Left ventricle myocardium superior (tissue), 1 donor: Measurements from ENCODE around the gene BCL7A. TPM values are rescaled to one million over a fixed set of nuclear protein-coding genes. Genes with fewer than 3 reads are reported as not detected.
"Not testable (repeated sequence)": the region's sequence is repeated elsewhere in the genome, so short reads cannot be mapped to it uniquely, and the experiment has no call there.

Source experiments
- ATAC-seq: fragments of 200-7000 bp; cut with Tn5 transposase; one replicate; pipeline ENCODE4 v1.9.1; 2020; ENCODE audit warnings: mild to moderate bottlenecking, moderate library complexity
- DNase-seq: peaks from one replicate; pipeline ENCODE4 v3.0.0-alpha.2; 2020
- intact Hi-C: fragments of 100-400 bp; cut with micrococcal nuclease; formaldehyde crosslinking; loops from one replicate; pipeline ENCODE4 v1.11.0; 2022
- long read RNA-seq: library from polyadenylated mRNA; unstranded; transcript quantifications from one replicate; pipeline ENCODE4 v2.0.0, GENCODE V29; 2021
- total RNA-seq: library from RNA; stranded (reverse); fragmentation: NEBNext Ultra II Directional; extraction: Animal tissue kit (Norgen Biotek cat#: 25700); gene quantifications from one replicate; pipeline ENCODE4 v1.2.1, GENCODE V29; 2021
- donor health status: DM: no; HTN: yes; CAD: no; lungs with severe emphysema.

Gene BCL7A
- total RNA-seq, result 17.5 TPM
- long read RNA-seq, full-length matches to known transcripts, result 7 of 15 reads
- long read RNA-seq, partial matches to known transcripts, result 1 of 15 reads
- long read RNA-seq, other reads (novel, unspliced or antisense), result 7 of 15 reads

DNA sequence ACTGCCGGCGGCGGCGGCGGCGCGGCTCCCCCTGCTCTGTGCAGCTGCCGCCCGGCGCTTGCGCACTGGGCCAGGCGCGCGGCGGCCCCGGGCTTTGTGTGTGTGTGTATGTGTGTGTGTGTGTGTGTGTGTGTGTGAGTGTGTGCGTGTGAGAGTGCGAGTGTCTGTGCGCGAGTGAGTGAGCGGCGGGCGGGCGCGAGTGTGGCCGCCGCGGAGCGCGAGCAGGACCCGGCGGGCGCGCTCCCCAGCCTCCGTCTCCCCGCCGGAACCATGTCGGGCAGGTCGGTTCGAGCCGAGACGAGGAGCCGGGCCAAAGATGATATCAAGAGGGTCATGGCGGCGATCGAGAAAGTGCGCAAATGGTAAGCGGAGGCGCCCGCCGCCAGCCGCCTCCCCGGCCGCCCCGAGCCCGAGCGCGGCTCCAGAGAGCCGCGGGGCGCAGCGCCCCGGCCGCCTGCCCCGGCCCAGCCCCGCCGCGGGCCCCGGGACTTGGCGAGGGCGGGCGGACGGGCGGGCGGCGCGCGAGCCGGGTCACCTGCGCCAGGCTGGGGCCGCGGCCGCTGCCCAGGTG, at the start of gene BCL7A:
TSS of gene BCL7A (plus strand) at position 63 of the 571 bp plus-strand sequence. CDS start at position 271, 208 bp downstream.
- peak; percentile 85 for DNase-seq
- ATAC-seq, result peak; percentile 76
- intact Hi-C loops, result no loop called here

GRCh38 chr12:121974026-121974985, 47.4 kb upstream of the BCL7A start:
- DNase-seq, result no peak
- intact Hi-C loops, result no loop called here
- ATAC-seq, result peak; percentile 61

DNA sequence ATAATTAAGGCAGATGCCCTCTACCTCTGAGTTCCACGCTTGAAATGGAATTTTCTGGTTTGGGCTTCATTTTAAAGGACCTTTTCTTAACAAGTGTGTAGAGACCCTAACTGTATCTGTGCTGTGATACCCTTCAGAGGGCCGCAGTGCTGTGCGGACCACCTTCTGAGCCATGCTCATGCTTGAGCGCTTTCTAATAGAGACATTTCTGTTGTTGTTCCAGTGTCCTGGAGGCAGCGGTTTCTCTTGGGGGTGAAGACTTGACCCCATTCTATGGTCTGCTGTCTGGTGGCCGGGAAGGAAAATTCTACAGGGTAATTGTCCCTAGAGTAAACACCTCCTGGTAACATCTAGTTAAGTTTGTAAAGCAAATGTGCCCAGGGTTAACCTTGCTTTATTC, 46.7 kb upstream of the BCL7A start:
- no peak for ATAC-seq
- intact Hi-C loops, result no loop called here

DNA sequence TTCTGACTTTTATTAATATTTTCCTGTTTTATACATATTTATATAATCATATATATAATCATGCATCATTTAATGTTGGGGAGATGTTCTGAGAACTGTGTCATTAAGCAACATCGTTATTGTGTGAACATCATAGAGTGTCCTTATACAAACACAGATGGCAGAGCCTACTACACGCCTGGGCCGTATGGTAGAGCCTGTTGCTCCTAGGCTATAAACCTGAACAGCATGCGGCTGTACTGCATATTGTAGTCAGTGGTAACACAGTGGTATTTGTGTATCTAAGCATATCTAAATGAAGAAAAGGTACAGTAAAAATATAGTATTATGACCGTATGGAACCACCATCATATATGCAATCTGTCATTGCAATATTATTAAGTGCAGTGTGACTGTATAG, 44.7 kb upstream of the BCL7A start:
- intact Hi-C loops, result no loop called here
- no peak for DNase-seq
- no peak for ATAC-seq

More for the DNA sequence above, 46.7 kb upstream of the BCL7A start:
- DNase-seq, result no peak

- DNase-seq (no peak), ATAC-seq (no peak)
- intact Hi-C loops, result no loop called here
Measured at GRCh38 chr12:121980191-121980891, 41.3 kb upstream of the BCL7A start.

DNA sequence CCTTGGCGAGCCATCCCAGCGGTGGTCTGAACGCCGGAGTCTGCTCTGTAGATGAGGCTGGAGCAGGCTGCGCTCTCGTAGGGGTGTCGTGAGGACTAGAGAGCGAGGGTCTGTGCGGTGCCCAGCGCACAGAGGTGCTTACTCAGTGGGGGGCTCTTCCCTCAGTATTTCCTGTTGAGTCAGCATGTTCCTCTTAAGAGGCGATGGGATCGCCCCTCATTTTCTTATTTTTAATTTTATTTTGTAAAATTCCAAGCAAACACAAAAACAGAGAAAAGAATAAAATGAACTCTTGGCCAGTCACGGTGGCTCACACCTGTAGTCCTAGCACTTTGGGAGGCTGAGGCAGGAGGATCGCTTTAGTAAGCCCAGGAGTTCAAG, 40.8 kb upstream of the BCL7A start:
- ATAC-seq, result no peak
- DNase-seq, result no peak
- intact Hi-C loops, result no loop called here

DNA sequence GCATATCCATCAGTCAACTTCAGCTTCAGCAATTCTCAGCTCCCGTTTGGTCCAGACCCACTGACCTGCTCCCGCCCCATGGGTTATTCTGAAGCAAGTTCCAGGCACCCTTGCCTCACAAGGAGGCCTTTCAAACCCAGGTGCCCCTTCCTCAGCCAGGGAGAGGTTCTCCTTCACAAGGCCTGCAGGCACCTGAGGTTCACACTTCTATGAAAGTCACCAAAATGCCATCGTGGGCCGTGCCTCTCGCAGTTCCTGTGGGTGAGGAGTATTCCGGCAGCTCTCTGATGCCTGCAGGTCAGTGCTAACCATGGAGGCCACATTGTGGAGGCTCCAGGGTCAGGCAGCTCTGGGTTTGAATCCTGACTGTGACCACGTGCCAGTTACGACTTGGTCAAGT, 40.2 kb upstream of the BCL7A start:
- intact Hi-C loops, result no loop called here
- no peak for ATAC-seq
- no peak for DNase-seq

DNA sequence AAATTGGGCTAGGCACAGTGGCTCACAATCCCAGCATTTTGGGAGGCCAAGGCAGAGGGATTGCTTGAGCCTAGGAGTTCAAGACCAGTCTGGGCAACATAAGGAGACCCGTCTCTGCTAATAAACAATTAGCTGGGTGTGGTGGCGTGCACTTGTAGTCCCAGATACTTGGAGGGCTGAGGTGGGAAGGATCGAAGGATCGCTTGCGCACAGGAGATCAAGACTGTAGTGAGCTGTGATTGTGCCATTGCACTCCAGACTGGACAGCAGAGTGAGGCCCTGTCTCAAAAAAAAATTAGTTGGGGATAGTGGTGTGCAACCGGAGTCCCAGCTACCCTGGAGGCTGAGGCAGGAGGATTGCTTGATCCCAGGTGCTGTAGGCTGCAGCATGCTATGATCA, 38.7 kb upstream of the BCL7A start:
- DNase-seq (no peak), ATAC-seq (no peak)
- intact Hi-C loops, result no loop called here

DNA sequence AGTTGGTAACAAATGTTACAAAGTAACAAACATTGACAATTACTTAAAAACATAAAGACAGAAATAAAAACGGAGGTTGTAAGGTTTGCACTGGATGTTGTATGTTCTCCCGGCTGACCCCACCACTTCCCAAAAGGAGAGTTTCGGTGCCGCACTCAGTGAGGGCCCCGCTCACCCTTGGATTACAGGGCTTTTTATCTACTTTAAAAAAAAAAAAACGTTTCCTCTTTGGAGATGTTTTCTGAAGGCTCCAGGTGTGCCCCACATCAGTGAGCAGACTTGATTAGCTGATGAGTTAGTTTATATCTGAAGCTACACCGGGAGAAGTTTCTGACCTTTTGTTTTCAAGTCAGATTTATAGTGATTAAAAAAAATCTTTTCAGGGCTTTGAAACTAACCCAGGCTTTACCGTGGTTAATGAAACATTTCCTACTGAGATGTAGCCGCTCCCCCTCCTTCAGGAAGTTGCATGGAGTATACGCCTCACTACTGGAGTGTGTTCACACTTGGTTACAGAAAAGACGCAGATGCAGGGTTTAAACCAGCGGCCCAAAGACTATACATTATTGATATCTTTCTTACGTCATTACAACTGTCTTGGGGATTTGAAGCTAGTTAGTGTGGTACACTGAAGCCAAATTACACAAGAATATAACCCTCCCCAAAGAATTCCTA, 38.0 kb upstream of the BCL7A start:
- ATAC-seq (no peak), DNase-seq (no peak)
- intact Hi-C loops, result no loop called here

GRCh38 chr12:121986489-121987245, 35.0 kb upstream of the BCL7A start:
- no peak for DNase-seq
- ATAC-seq, result no peak
- intact Hi-C loops, result no loop called here

- DNase-seq, intact Hi-C loops, ATAC-seq: not testable (repeated sequence)
Measured at GRCh38 chr12:121988519-121988918, 33.2 kb upstream of the BCL7A start.

DNA sequence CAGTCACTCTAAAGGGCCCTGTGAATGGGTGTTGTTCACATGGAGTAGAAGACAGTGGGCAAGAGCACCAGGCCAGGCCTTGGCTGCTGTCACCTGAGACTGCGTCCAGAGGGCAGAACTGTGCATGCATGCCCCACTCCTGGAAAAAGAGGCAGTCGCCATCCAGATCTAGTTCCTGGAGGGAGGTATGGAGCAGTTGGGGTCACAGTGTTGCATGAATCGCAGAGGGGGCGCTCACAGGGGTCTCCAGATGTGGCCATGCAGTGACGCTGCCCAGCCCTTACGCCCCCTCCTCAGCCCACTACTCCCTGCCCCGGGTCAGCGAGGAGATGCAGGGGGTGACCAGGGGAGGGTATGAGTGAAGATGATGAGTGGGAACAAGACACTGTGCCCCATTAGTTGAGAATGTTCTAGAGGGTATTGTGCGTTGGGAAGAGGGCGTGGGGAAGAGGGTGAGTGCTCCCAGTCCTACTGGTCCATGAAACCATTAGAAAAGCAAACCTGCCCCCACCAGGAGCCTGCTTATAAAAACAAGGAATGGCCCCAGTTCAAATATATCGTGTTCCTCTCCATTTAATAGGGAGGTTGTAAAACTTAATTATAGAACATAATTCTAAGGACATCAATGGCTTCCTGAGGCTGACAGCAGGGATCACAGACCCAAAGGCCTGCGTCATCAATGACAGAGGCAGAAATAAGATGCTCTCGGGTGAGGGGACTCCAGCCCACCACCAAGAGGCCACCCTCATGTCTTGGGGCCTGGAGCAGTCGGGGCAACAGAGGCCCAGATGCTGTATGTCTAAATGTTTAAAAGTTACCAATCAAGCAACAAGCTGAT, 32.2 kb upstream of the BCL7A start:
- intact Hi-C loops, result no loop called here
- DNase-seq (no peak), ATAC-seq (no peak)

DNA sequence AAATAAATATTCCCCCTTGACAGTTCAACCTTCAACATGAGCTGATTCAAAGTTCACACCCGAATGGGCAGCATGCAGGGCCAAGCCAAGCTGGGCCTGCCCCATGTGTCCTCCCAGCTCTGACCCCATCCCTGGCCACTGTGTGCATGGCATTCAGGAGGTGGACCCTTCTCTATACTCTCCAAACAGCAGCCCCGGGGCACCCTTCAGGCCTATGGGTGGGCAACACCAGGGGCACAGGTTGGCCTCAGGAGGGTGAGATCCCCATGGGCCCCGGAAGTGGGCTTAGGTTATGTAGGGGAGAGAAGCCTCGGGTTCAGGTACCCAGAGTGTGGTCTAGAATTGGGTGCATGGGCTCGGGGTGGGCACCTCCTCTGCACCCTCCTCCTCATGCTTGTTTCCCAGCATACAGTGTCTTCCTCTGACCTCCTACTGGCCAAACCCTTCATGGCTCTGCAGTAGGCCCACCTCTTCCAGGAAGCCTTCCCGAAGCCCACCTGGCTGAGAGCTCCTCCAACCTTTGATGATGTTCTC, 31.5 kb upstream of the BCL7A start:
- intact Hi-C loops, result no loop called here
- DNase-seq (no peak), ATAC-seq (no peak)

GRCh38 chr12:121990692-121991603, 30.7 kb upstream of the BCL7A start:
- no peak for ATAC-seq
- intact Hi-C loops, result no loop called here
- DNase-seq, result no peak

DNA sequence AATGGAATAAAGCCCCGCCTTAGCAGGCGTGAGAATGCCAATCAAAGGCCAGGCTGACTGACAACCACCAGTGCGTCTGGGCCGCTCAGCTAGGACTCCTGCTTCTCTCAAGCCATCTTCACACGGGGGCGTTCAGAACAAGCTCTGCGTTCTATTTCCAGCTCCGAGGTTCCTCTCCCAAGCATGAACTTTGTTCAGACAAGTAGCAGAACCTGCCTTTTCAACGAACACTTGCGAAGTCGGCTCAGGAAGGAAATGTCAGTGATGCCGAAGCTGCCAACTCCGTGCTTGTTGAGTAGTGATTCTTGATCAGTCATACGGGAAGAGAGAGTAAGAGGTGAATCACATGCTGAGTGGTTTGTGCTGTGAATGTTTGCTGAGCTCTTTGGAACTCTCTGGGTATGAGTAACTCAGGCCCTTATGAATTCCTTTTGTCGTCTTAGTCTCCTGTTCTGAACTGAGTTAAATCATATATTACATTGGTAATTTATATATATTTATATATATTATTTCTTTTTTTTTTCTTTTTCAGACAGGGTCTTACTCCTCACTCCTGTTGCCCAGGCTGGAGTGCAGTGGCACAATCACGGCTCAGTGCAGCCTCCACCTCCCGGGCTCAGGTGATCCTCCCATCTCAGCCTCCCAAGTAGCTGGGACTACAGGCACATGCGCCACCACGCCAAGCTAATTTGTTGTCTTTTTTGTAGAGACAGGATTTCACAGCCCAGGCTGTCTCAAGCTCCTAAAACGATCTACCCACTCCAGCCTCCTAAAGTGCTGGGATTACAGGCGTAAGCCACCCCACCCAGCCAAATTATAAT, 29.4 kb upstream of the BCL7A start:
- intact Hi-C loops, result no loop called here
- no peak for DNase-seq
- ATAC-seq, result peak; percentile 57
